Activated CD4-positive, alpha-beta T cell treated with anti-CD3 and anti-CD28 coated beads, Interleukin-2, Interleukin-6, amounts not matched to agents 100 ng/mL and 50 ng/mL, durations not matched to agents 16 hours and 8 hours (primary cell): ENCODE results near the gene BTG1.
"Not testable (repeated sequence)": the region's sequence is repeated elsewhere in the genome, so short reads cannot be mapped to it uniquely, and the experiment has no call there.

Experiments
- DNase-seq: peaks from one replicate; pipeline ENCODE4 v3.0.0-alpha.2; 2020

The BTG1 gene

GRCh38 chr12:92147491-92147890 is 1.8 kb upstream of the BTG1 start:
- no peak for DNase-seq

GRCh38 chr12:92146497-92147224 is 1.0 kb upstream of the BTG1 start:
- DNase-seq = no peak

GRCh38 chr12:92145481-92145730 is 240 bp downstream of the BTG1 start:
- no peak for DNase-seq

GRCh38 chr12:92144631-92145480 is 790 bp downstream of the BTG1 start:
- DNase-seq = peak; percentile 61

- peak; percentile 86 for DNase-seq
These were observed 1.7 kb downstream of the BTG1 start for GRCh38 chr12:92143686-92144630.

- no peak for DNase-seq
These were observed 2.4 kb downstream of the BTG1 start for GRCh38 chr12:92143258-92143657.

GRCh38 chr12:92142251-92142926 is 3.3 kb downstream of the BTG1 start:
- DNase-seq = no peak

- no peak for DNase-seq
These were observed 4.0 kb downstream of the BTG1 start for GRCh38 chr12:92141591-92142121.

GRCh38 chr12:92140896-92141536 is 4.6 kb downstream of the BTG1 start:
- no peak for DNase-seq

- DNase-seq = no peak
These were observed 5.5 kb downstream of the BTG1 start for GRCh38 chr12:92140156-92140555.

- DNase-seq = no peak
These were observed 6.0 kb downstream of the BTG1 start for GRCh38 chr12:92139634-92140150.

GRCh38 chr12:92138626-92139025 is 7.0 kb downstream of the BTG1 start:
- no peak for DNase-seq

GRCh38 chr12:92138144-92138543 is 7.5 kb downstream of the BTG1 start:
- DNase-seq = no peak

- peak; percentile 78 for DNase-seq
These were observed 8.5 kb downstream of the BTG1 start for GRCh38 chr12:92136965-92137721.

GRCh38 chr12:92136026-92136730 is 9.5 kb downstream of the BTG1 start:
- DNase-seq = no peak

- not testable (repeated sequence) for DNase-seq
These were observed 10.1 kb downstream of the BTG1 start for GRCh38 chr12:92135541-92135940.

GRCh38 chr12:92134638-92135274 is 10.9 kb downstream of the BTG1 start:
- DNase-seq = peak; percentile 82

- DNase-seq = no peak
These were observed 11.6 kb downstream of the BTG1 start for GRCh38 chr12:92133795-92134637.

- DNase-seq = no peak
These were observed 12.5 kb downstream of the BTG1 start for GRCh38 chr12:92133171-92133570.
